Ovary (tissue), 9 donors: Measurements from ENCODE around the gene OR4K5. TPM values are rescaled to one million over a fixed set of nuclear protein-coding genes. Genes with fewer than 3 reads are reported as not detected.
"Not testable (repeated sequence)": the region's sequence is repeated elsewhere in the genome, so short reads cannot be mapped to it uniquely, and the experiment has no call there.

Source experiments
- DNase-seq, 5 donors: peaks; one replicate each; pipeline ENCODE4 v3.0.0-alpha.2; 2019 to 2020
- H3K27ac ChIP-seq, 2 donors: fragments of 200-600 bp; one replicate each; pipeline versions ENCODE4 v1.5.1 to v1.8.0; 2019 to 2022
- H3K27me3 ChIP-seq: fragments of 200-600 bp; one replicate; pipeline ENCODE4 v1.8.0; 2022
- H3K36me3 ChIP-seq: fragments of 200-600 bp; sonication (generic); one replicate; pipeline ENCODE4 v1.5.1; 2019
- H3K4me1 ChIP-seq: one replicate; pipeline ENCODE4 v1.8.1; 2013; ENCODE audit warnings: mild to moderate bottlenecking, moderate library complexity; ENCODE audit not compliant: insufficient read depth
- H3K4me3 ChIP-seq: fragments of 200-600 bp; sonication (generic); one replicate; pipeline ENCODE4 v1.5.1; 2017
- H3K9me3 ChIP-seq, 2 donors: fragments of 200-600 bp in 1 of 2; sonication (generic) in 1 of 2; one replicate each; pipeline versions ENCODE4 v1.5.1 to v1.8.1; 2013 to 2019; ENCODE audit warnings: mild to moderate bottlenecking in 1 of 2, moderate library complexity in 1 of 2
- EP300 ChIP-seq: sonication (generic); formaldehyde crosslinking; IDR thresholded peaks from one replicate; pipeline ENCODE4 v1.6.1; 2017; ENCODE audit warnings: antibody characterized with exemption
- POLR2A ChIP-seq: fragments of 450-650 bp; IDR thresholded peaks from one replicate; pipeline ENCODE4 v1.6.1; 2017; ENCODE audit warnings: antibody characterized with exemption, mild to moderate bottlenecking, moderate library complexity
- WGBS, 3 donors: extraction: QIAGEN DNeasy Blood & Tissue Kit in 1 of 3; methylation state at CpG; one replicate each; pipeline versions ENCODE4 v1.1.5 to v1.1.7; 2013 to 2017; 5-methylcytosine and 5-hydroxymethylcytosine counted together
- intact Hi-C, 4 donors: fragments of 100-400 bp; cut with DNase I; formaldehyde crosslinking; loops; one replicate each; pipeline versions ENCODE4 v1.11.0 to v1.15.1; 2022 to 2023
- polyA plus RNA-seq, 2 donors: library from polyadenylated mRNA; stranded (reverse); fragments of 200-250 nt in 1 of 2; fragments of 350-450 nt in 1 of 2; fragmentation: Illumina TruSeq in 1 of 2; extraction: RNeasy Lipid Tissue Mini Kit (QIAGEN cat#74804) in 1 of 2; gene quantifications; one replicate each; pipeline ENCODE4 v1.2.3, GENCODE V29; 2013 to 2014
- total RNA-seq, 7 donors: library from RNA; depleted of rRNA in 2 of 7; stranded (reverse); fragments of >200 nt in 2 of 7; fragmentation: NEBNext Ultra II Directional in 3 of 7; extraction: Animal tissue kit (Norgen Biotek cat#: 25700) in 3 of 7; gene quantifications; one replicate each; pipeline versions ENCODE4 v1.1.0 to v1.2.4, GENCODE V29; 2016 to 2023
- TF ChIP-seq, protein P1 (sequence below), 3 donors: fragments of 450-650 bp in 2 of 3; fragments of 200-600 bp in 1 of 3; IDR thresholded peaks; one replicate each; pipeline versions ENCODE4 v1.5.1 to v1.8.0; 2016 to 2022; ENCODE audit warnings: antibody characterized with exemption in 3 of 3, mild to moderate bottlenecking in 1 of 3
- donor health status: DM: no; HTN: no; CAD: no; lungs with moderate emphysema.
- donor health status: DM: no; HTN: no; CAD: no.
- donor health status: Bipolar disorder and iron deficiency.
- donor health status: DM: yes; HTN: yes; CAD: no.
- donor health status: DM: no; HTN: no; CAD: no.
- donor health status: DM: yes; HTN: yes; CAD: no.

OR4K5 gene
- total and polyA plus RNA-seq, 9 donors = not detected

DNA sequence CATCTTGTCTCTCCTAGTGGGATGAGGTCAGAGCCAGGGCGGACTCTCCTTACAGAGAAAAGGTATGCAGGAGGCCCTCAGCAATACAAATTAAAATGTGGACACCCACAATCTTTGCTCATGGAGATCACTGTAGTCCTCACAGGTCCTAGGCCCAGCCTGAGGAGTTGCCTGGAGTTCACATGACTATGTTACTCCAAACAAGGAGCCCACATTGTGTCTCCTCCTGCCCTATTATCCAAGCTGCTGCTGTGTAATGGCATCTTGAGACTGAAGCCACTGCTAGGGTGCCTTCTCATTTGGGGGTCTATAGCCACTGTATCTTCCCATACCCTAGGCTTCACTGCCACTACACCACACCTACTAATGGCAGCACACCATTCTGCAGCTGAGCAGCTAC, 21.3 kb downstream of the OR4K5 start:
- Histone ChIP-seq H3K27me3 (peaks cover 2% of the 10 kb centered on the region), H3K36me3 (no peaks in the 10 kb centered on the region), H3K27ac (no peak overlapping the region), H3K4me1 (no peaks in the 10 kb centered on the region), H3K9me3 (no peaks in the 10 kb centered on the region), H3K4me3 (no peak overlapping the region)
- TF ChIP-seq POLR2A (no peak), EP300 (no peak)
- TF ChIP-seq, protein P1, sequence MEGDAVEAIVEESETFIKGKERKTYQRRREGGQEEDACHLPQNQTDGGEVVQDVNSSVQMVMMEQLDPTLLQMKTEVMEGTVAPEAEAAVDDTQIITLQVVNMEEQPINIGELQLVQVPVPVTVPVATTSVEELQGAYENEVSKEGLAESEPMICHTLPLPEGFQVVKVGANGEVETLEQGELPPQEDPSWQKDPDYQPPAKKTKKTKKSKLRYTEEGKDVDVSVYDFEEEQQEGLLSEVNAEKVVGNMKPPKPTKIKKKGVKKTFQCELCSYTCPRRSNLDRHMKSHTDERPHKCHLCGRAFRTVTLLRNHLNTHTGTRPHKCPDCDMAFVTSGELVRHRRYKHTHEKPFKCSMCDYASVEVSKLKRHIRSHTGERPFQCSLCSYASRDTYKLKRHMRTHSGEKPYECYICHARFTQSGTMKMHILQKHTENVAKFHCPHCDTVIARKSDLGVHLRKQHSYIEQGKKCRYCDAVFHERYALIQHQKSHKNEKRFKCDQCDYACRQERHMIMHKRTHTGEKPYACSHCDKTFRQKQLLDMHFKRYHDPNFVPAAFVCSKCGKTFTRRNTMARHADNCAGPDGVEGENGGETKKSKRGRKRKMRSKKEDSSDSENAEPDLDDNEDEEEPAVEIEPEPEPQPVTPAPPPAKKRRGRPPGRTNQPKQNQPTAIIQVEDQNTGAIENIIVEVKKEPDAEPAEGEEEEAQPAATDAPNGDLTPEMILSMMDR (IDR thresholded peaks at IDR 0.05) = no peak
- intact Hi-C loops = no loop called here
- DNase-seq = no peak
- WGBS, 3 donors = 67 to 90% (median 76%) methylated on average over 1 of the region's 1 CpG

- H3K4me3 ChIP-seq = no peak overlapping the region
- TF ChIP-seq POLR2A = no peak
- TF ChIP-seq, protein P1 (IDR thresholded peaks at IDR 0.05) = no peak
- no peaks in the 10 kb centered on the region for H3K27me3 ChIP-seq
- no peaks in the 10 kb centered on the region for H3K4me1 ChIP-seq
- intact Hi-C loops = no loop called here
- DNase-seq = no peak
- 65 to 80% (median 72%) methylated on average over 3 of the region's 3 CpGs for WGBS, 3 donors
- no peaks in the 10 kb centered on the region for H3K36me3 ChIP-seq
- no peaks in the 10 kb centered on the region for H3K9me3 ChIP-seq
- H3K27ac ChIP-seq = no peak overlapping the region
Measured at GRCh38 chr14:19947413-19948090, 27.1 kb downstream of the OR4K5 start.

DNA sequence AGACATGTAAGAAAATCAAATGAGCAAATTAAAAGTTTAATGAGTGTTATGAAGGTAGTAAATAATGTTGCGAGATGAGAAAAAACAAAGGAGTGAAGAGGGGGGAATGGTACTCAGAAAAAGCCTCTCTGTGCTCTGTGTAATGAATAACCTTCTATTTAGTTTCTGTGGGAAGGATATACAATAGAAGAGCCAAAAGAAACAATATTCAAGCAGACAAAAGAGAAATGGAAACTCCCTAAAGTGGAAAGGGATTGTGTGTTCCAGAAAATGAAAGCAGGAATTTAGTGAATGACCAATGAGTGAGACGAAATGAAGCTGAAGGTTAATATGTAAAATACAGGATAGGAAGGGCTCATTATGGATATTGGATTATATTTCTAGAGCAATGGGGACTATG, 28.8 kb downstream of the OR4K5 start:
- Histone ChIP-seq H3K27me3 (no peaks in the 10 kb centered on the region), H3K4me3 (no peak overlapping the region), H3K9me3 (no peaks in the 10 kb centered on the region), H3K27ac (no peak overlapping the region), H3K4me1 (no peaks in the 10 kb centered on the region), H3K36me3 (no peaks in the 10 kb centered on the region)
- WGBS, 3 donors = 46 to 63% (median 59%) methylated on average over 2 of the region's 2 CpGs
- no peak for TF ChIP-seq EP300
- TF ChIP-seq, protein P1 (IDR thresholded peaks at IDR 0.05) = no peak
- TF ChIP-seq POLR2A = no peak
- no peak for DNase-seq
- intact Hi-C loops = no loop called here

DNA sequence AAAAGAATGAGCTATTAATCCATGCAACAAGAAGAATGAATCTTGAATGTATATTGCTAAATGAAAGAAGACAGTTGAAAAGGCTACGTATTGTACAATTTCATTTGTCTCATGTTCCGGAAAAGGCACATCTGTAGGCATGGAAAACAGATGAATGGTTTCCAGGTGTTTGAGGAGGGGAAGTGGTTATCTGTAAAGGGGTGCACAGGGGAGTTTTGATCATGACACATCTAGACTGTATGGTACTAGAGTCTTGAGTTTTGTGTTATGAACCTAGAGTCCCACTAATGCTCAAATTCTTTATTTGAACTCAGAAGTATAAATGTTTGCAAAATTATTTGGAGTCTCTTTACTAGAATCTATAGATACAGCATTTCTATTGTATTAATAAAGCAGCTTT, 49.3 kb downstream of the OR4K5 start:
- intact Hi-C loops, H3K4me3 ChIP-seq, H3K27me3 ChIP-seq, DNase-seq, H3K36me3 ChIP-seq, H3K9me3 ChIP-seq, H3K27ac ChIP-seq, H3K4me1 ChIP-seq: not testable (repeated sequence)
- whole genome bisulfite sequencing, 3 donors = 43 to 86% (median 61%) methylated on average over 2 of the region's 2 CpGs

Other genes starting within 250 kb of the OR4K5 start
- gene OR11H2, start 206.7 kb upstream of the OR4K5 start, total RNA-seq = not detected
- gene OR11H2, start 206.7 kb upstream of the OR4K5 start, polyA plus RNA-seq = not detected
- not detected for gene OR4Q3, start 177.0 kb upstream of the OR4K5 start, total RNA-seq
- not detected for gene OR4Q3, start 177.0 kb upstream of the OR4K5 start, polyA plus RNA-seq
- gene OR4M1, start 147.1 kb upstream of the OR4K5 start, total RNA-seq = not detected
- not detected for gene OR4M1, start 147.1 kb upstream of the OR4K5 start, polyA plus RNA-seq
- gene OR4N2, start 116.8 kb upstream of the OR4K5 start, total RNA-seq = not detected
- not detected for gene OR4N2, start 116.8 kb upstream of the OR4K5 start, polyA plus RNA-seq
- not detected for gene OR4K2, start 45.5 kb upstream of the OR4K5 start, total RNA-seq
- not detected for gene OR4K2, start 45.5 kb upstream of the OR4K5 start, polyA plus RNA-seq
- not detected for gene OR4K1, start 10.3 kb downstream of the OR4K5 start, total RNA-seq
- not detected for gene OR4K1, start 10.3 kb downstream of the OR4K5 start, polyA plus RNA-seq
- not detected for gene OR4K15, start 55.0 kb downstream of the OR4K5 start, total RNA-seq
- not detected for gene OR4K15, start 55.0 kb downstream of the OR4K5 start, polyA plus RNA-seq
- gene OR4Q2, start 81.6 kb downstream of the OR4K5 start, total RNA-seq = not detected
- not detected for gene OR4Q2, start 81.6 kb downstream of the OR4K5 start, polyA plus RNA-seq
- not detected for gene OR4K14, start 98.7 kb downstream of the OR4K5 start, total RNA-seq
- gene OR4K14, start 98.7 kb downstream of the OR4K5 start, polyA plus RNA-seq = not detected
- gene OR4K13, start 115.4 kb downstream of the OR4K5 start, total RNA-seq = not detected
- gene OR4K13, start 115.4 kb downstream of the OR4K5 start, polyA plus RNA-seq = not detected
- not detected for gene OR4L1, start 139.4 kb downstream of the OR4K5 start, total RNA-seq
- gene OR4L1, start 139.4 kb downstream of the OR4K5 start, polyA plus RNA-seq = not detected
- gene OR4K17, start 190.1 kb downstream of the OR4K5 start, total RNA-seq = not detected
- gene OR4K17, start 190.1 kb downstream of the OR4K5 start, polyA plus RNA-seq = not detected
- not detected for gene OR4N5, start 218.2 kb downstream of the OR4K5 start, total RNA-seq
- gene OR4N5, start 218.2 kb downstream of the OR4K5 start, polyA plus RNA-seq = not detected